Heart left ventricle (tissue), 13 donors: Measurements from ENCODE around the gene SLC16A10.

Experiments used
- POLR2A ChIP-seq, 2 donors: fragments of 450-650 bp; IDR thresholded peaks; one replicate each; pipeline ENCODE4 v1.6.1; 2017; ENCODE audit warnings: antibody characterized with exemption in 2 of 2, mild to moderate bottlenecking in 2 of 2, moderate library complexity in 2 of 2
- TF ChIP-seq, protein P1 (sequence below), 12 donors: fragments of 200-600 bp; sonication (generic) in 4 of 12; IDR thresholded peaks; one replicate each; pipeline versions ENCODE4 v1.5.0 to v1.8.0; 2018 to 2022; ENCODE audit warnings: antibody characterized with exemption in 12 of 12, mild to moderate bottlenecking in 5 of 12
- donor health status: ischemic (EF 13 %, LVEDD 7.1; RV severe dilation, severe dysfunction).
- donor health status: DM: no; HTN: yes; CAD: no.
- donor health status: DM: no; HTN: no; CAD: no.
- donor health status: ischemic (EF 25% LVEDD 6.9; RV normal size, moderate dysfunction).
- donor health status: ischemic (EF 25% LVEDD 5.7; RV mildly dilated, moderate dysfunction).
- donor health status: ischemic (EF 35%, LVEDD 5.7; RV mildly dilated, moderate dysfunction).
- donor health status: nonischemic (EF 11% LVEDD 7.7; RV severe dilation, severe dysfunction).
- donor health status: DM: yes; HTN: yes; CAD: no.
- donor health status: PGD.
- donor health status: ischemic (EF 29% LVEDD 5.4; RV normal size, mild dysfunction).
- donor health status: nonischemic (EF 23%, LVEDD 6.1; RV moderate dilation, normal function).

DNA sequence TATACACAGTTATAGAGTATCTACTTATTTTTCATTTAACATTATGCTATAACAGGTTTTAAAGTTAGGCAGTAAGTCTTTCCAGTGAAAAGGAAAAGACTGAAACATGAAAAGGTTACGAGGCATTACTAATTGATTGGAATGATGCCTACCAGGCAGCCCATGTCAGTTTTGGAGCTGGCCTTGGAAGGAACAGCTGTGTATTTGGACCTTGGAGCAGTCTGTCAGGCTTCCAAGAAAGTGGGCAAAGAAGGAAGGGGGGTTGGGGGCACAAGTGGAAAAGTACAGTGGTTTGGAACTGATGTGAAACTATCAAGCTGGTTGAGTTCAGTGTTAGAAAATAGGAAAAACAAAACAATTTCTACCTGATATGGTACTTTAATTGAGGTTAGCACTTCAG is 41.7 kb downstream of the SLC16A10 start:
- TF ChIP-seq POLR2A (IDR thresholded peaks at IDR 0.05): no peak
- TF ChIP-seq, protein P1, sequence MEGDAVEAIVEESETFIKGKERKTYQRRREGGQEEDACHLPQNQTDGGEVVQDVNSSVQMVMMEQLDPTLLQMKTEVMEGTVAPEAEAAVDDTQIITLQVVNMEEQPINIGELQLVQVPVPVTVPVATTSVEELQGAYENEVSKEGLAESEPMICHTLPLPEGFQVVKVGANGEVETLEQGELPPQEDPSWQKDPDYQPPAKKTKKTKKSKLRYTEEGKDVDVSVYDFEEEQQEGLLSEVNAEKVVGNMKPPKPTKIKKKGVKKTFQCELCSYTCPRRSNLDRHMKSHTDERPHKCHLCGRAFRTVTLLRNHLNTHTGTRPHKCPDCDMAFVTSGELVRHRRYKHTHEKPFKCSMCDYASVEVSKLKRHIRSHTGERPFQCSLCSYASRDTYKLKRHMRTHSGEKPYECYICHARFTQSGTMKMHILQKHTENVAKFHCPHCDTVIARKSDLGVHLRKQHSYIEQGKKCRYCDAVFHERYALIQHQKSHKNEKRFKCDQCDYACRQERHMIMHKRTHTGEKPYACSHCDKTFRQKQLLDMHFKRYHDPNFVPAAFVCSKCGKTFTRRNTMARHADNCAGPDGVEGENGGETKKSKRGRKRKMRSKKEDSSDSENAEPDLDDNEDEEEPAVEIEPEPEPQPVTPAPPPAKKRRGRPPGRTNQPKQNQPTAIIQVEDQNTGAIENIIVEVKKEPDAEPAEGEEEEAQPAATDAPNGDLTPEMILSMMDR (IDR thresholded peaks at IDR 0.05): no peak
